Measurements from ENCODE around the gene SPTB. TPM values are rescaled to one million over a fixed set of nuclear protein-coding genes. Genes with fewer than 3 reads are reported as not detected.

The SPTB gene
- total and polyA plus RNA-seq, 7 donors, result 0.49 to 2.9 (median 1.3) TPM; not detected in 1

GRCh38 chr14:64792231-64792630 is 87.5 kb downstream of the SPTB start:
- Histone ChIP-seq H3K27me3 (no peaks in the 10 kb centered on the region), H3K36me3 (no peaks in the 10 kb centered on the region), H3K4me1 (no peaks in the 10 kb centered on the region), H3K4me3 (no peak overlapping the region), H3K9me3 (no peaks in the 10 kb centered on the region), H3K27ac (no peak overlapping the region)
- no peak for DNase-seq
- 88 to 90% methylated on average over 4 of the region's 4 CpGs for WGBS, 2 donors
- intact Hi-C loops (cut with DNase I), result no loop called here
- TF ChIP-seq POLR2AphosphoS5 (IDR thresholded peaks at IDR 0.05) (no peak), EP300 (IDR thresholded peaks at IDR 0.05) (no peak), POLR2A (IDR thresholded peaks at IDR 0.05) (no peak), CTCF (IDR thresholded peaks at IDR 0.05) (no peak)

- no peaks in the 10 kb centered on the region for H3K4me1 ChIP-seq
- no peak overlapping the region for H3K27ac ChIP-seq
- TF ChIP-seq POLR2A (IDR thresholded peaks at IDR 0.05), result no peak
- H3K9me3 ChIP-seq, result no peaks in the 10 kb centered on the region
- H3K27me3 ChIP-seq, result no peaks in the 10 kb centered on the region
- no peaks in the 10 kb centered on the region for H3K36me3 ChIP-seq
- no peak overlapping the region for H3K4me3 ChIP-seq
- DNase-seq, result no peak
- WGBS, 2 donors, result 86 to 92% methylated on average over 6 of the region's 6 CpGs
- intact Hi-C loops (cut with DNase I), result no loop called here
Observed at GRCh38 chr14:64790478-64790877, 89.2 kb downstream of the SPTB start.

- no peak for DNase-seq
- H3K4me3 ChIP-seq, result no peak overlapping the region
- 86 to 90% methylated on average over 5 of the region's 5 CpGs for WGBS, 2 donors
- H3K9me3 ChIP-seq, result no peaks in the 10 kb centered on the region
- H3K27ac ChIP-seq, result no peak overlapping the region
- no peaks in the 10 kb centered on the region for H3K27me3 ChIP-seq
- no peak for TF ChIP-seq EP300 (IDR thresholded peaks at IDR 0.05)
- no peak for TF ChIP-seq POLR2AphosphoS5 (IDR thresholded peaks at IDR 0.05)
- TF ChIP-seq POLR2A (IDR thresholded peaks at IDR 0.05), result no peak
- TF ChIP-seq CTCF (IDR thresholded peaks at IDR 0.05), result no peak
- no peaks in the 10 kb centered on the region for H3K4me1 ChIP-seq
- no peaks in the 10 kb centered on the region for H3K36me3 ChIP-seq
- intact Hi-C loops (cut with DNase I), result no loop called here
Observed at GRCh38 chr14:64789696-64790095, 90.0 kb downstream of the SPTB start.

GRCh38 chr14:64788706-64789105 is 91.0 kb downstream of the SPTB start:
- WGBS, 2 donors, result 61 to 69% methylated on average over 1 of the region's 1 CpG
- H3K9me3 ChIP-seq, result no peaks in the 10 kb centered on the region
- no peaks in the 10 kb centered on the region for H3K4me1 ChIP-seq
- intact Hi-C loops (cut with DNase I), result no loop called here
- no peak overlapping the region for H3K4me3 ChIP-seq
- H3K36me3 ChIP-seq, result no peaks in the 10 kb centered on the region
- H3K27ac ChIP-seq, result no peak overlapping the region
- TF ChIP-seq POLR2A (IDR thresholded peaks at IDR 0.05) (no peak), POLR2AphosphoS5 (IDR thresholded peaks at IDR 0.05) (no peak), CTCF (IDR thresholded peaks at IDR 0.05) (no peak), EP300 (IDR thresholded peaks at IDR 0.05) (no peak)
- DNase-seq, result no peak
- no peaks in the 10 kb centered on the region for H3K27me3 ChIP-seq

- no peaks in the 10 kb centered on the region for H3K9me3 ChIP-seq
Observed at GRCh38 chr14:64787619-64788018, 92.1 kb downstream of the SPTB start.

More at GRCh38 chr14:64787619-64788018, 92.1 kb downstream of the SPTB start:
- 94 to 96% methylated on average over 6 of the region's 6 CpGs for WGBS, 2 donors
- intact Hi-C loops (cut with DNase I), result no loop called here
- no peak overlapping the region for H3K27ac ChIP-seq
- no peaks in the 10 kb centered on the region for H3K27me3 ChIP-seq
- no peak for DNase-seq
- no peaks in the 10 kb centered on the region for H3K36me3 ChIP-seq
- H3K4me1 ChIP-seq, result no peaks in the 10 kb centered on the region
- no peak for TF ChIP-seq EP300 (IDR thresholded peaks at IDR 0.05)
- TF ChIP-seq POLR2AphosphoS5 (IDR thresholded peaks at IDR 0.05), result no peak
- TF ChIP-seq POLR2A (IDR thresholded peaks at IDR 0.05), result no peak
- no peak for TF ChIP-seq CTCF (IDR thresholded peaks at IDR 0.05)
- H3K4me3 ChIP-seq, result no peak overlapping the region

All from sigmoid colon (tissue), 7 donors.